NT2/D1 (cell line): ENCODE data around the gene RUNX1.

Experiments used
- DNase-seq: peaks from one replicate; pipeline ENCODE4 v3.0.0-alpha.2; 2011; ENCODE audit warnings: low read depth, low spot score
- H3K27me3 ChIP-seq: 2 replicates; pipeline ENCODE4 v1.6.0; 2011; ENCODE audit warnings: mild to moderate bottlenecking; ENCODE audit not compliant: insufficient read length, insufficient read depth
- H3K36me3 ChIP-seq: 2 replicates; pipeline ENCODE4 v1.6.1; 2011; ENCODE audit warnings: mild to moderate bottlenecking, low read length, mixed read lengths; ENCODE audit not compliant: insufficient read depth, insufficient read length
- H3K4me1 ChIP-seq: 2 replicates; pipeline ENCODE4 v1.5.1; 2011; ENCODE audit not compliant: insufficient read depth, insufficient read length
- H3K4me3 ChIP-seq: 2 replicates; pipeline ENCODE4 v1.5.1; 2011; ENCODE audit warnings: low read depth; ENCODE audit not compliant: insufficient read length
- H3K9ac ChIP-seq: 2 replicates; pipeline ENCODE4 v1.6.0; 2011; ENCODE audit warnings: low read depth; ENCODE audit not compliant: insufficient read length
- H3K9me3 ChIP-seq: 2 replicates; pipeline ENCODE4 v1.5.1; 2011; ENCODE audit warnings: mild to moderate bottlenecking, low read length; ENCODE audit not compliant: insufficient read depth
- SUZ12 ChIP-seq: IDR thresholded peaks from 2 replicates; pipeline ENCODE4 v1.6.1; 2011; ENCODE audit not compliant: insufficient read length, insufficient read depth; ENCODE audit errors: extremely low read depth
- YY1 ChIP-seq: IDR thresholded peaks from 2 replicates; pipeline ENCODE4 v1.6.1; 2011; ENCODE audit not compliant: insufficient read length, insufficient read depth
- ZNF274 ChIP-seq: IDR thresholded peaks from 2 replicates; pipeline ENCODE4 v1.6.1; 2011; ENCODE audit warnings: mild to moderate bottlenecking, low read depth, low read length

RUNX1 gene

GRCh38 chr21:35016071-35016470 lies 33.0 kb downstream of the RUNX1 start:
- Histone ChIP-seq H3K4me3 (no peak overlapping the region), H3K9me3 (no peaks in the 10 kb centered on the region), H3K4me1 (no peaks in the 10 kb centered on the region), H3K27me3 (no peaks in the 10 kb centered on the region), H3K9ac (no peak overlapping the region), H3K36me3 (no peaks in the 10 kb centered on the region)
- no peak for DNase-seq
- TF ChIP-seq SUZ12, result no peak
- TF ChIP-seq YY1, result no peak
- TF ChIP-seq ZNF274, result no peak

DNA sequence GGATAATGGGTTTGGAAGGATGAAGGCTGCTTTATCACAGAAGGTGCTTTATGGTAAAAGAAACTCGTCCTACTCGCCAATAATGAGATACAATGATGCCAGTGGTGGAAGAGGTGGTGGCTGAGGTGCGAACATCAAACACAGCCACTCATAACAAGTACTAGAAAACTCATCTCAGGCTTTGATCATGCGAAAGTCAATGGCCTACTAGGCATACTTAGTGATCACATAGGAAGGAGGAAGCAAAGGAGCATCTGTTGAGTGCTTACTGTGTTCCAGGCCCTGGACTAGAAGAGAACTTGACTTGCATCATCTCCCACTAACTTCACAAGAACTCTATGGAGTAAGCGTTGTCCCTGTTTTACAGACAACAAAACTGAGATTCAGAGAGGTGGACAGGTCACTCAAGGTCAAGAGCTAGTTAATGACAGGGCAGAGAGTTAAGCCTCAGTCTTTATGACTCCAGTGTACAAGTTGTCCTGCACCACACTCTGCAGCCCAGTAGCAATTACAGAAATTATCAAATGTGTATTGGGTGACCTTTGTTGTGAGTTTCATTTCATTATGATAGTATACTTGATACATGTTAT lies 33.6 kb downstream of the RUNX1 start:
- H3K4me1 ChIP-seq, result no peaks in the 10 kb centered on the region
- no peaks in the 10 kb centered on the region for H3K27me3 ChIP-seq
- no peak for DNase-seq
- no peak overlapping the region for H3K4me3 ChIP-seq
- H3K9me3 ChIP-seq, result no peaks in the 10 kb centered on the region
- H3K9ac ChIP-seq, result no peak overlapping the region
- TF ChIP-seq SUZ12 (no peak), ZNF274 (no peak), YY1 (no peak)
- H3K36me3 ChIP-seq, result no peaks in the 10 kb centered on the region

DNA sequence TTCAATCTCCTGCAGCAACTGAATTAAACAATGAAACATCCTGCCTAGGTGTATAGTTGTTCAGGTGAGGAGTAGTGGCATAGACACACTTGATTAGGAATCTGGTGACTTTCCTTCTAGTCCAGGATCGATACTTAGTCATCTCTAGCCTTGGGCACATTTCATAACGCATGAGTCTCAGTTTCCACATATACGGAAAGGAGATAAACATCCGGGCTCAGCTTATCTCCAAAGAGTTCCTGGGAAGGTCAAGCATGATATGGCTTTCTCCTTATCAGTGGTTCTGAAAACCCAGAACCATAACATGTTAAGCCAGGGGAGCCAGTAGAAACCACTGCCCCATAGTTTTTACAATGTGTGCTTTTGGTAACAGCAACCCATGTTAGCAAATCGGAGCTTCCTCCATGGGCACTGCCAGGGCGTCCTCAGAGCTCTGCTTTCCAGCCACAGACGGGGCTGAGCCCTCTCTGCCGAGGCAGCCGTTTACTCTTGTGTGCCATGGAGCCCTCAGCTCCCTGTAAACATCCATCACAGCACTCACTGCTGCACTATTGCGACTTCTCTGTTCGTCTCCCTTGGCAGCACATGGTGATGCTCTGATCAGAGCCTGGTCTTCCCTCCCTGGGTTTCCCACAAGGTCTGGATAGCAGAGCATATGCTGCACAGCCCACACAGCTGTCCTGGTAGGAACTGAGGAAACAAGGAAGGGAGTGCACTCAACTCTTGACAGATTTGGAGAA lies 34.6 kb downstream of the RUNX1 start:
- H3K4me1 ChIP-seq, result no peaks in the 10 kb centered on the region
- DNase-seq, result no peak
- no peak for TF ChIP-seq YY1
- no peak for TF ChIP-seq SUZ12
- TF ChIP-seq ZNF274, result no peak
- H3K36me3 ChIP-seq, result no peaks in the 10 kb centered on the region
- H3K9me3 ChIP-seq, result no peaks in the 10 kb centered on the region
- H3K4me3 ChIP-seq, result no peak overlapping the region
- H3K9ac ChIP-seq, result no peak overlapping the region
- no peaks in the 10 kb centered on the region for H3K27me3 ChIP-seq

GRCh38 chr21:35011681-35012080 lies 37.4 kb downstream of the RUNX1 start:
- Histone ChIP-seq H3K36me3 (no peaks in the 10 kb centered on the region), H3K9me3 (no peaks in the 10 kb centered on the region), H3K4me3 (no peak overlapping the region), H3K27me3 (no peaks in the 10 kb centered on the region), H3K9ac (no peak overlapping the region), H3K4me1 (no peaks in the 10 kb centered on the region)
- DNase-seq, result no peak
- no peak for TF ChIP-seq ZNF274
- TF ChIP-seq SUZ12, result no peak

DNA sequence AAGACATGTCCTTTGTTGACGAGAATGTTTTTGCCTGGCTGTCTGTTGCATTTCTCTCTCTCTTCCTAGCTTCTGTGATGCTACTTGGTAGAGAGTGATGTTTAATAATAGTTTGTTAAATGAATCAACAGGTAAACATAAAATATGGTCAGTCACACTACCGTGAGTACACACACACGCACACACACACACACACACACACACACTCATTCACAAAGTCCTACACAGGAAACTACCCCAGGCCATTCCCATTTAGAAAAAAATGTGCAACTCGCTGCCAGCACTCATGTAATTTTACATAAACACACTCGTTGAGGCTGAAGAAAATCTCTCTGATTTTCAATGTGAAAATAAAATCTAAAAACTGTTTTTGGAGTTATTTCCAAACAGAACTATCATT lies 38.7 kb downstream of the RUNX1 start:
- Histone ChIP-seq H3K9ac (no peak overlapping the region), H3K4me3 (no peak overlapping the region), H3K4me1 (no peaks in the 10 kb centered on the region), H3K9me3 (no peaks in the 10 kb centered on the region), H3K36me3 (no peaks in the 10 kb centered on the region), H3K27me3 (no peaks in the 10 kb centered on the region)
- TF ChIP-seq YY1, result no peak
- no peak for TF ChIP-seq ZNF274
- TF ChIP-seq SUZ12, result no peak
- DNase-seq, result no peak

DNA sequence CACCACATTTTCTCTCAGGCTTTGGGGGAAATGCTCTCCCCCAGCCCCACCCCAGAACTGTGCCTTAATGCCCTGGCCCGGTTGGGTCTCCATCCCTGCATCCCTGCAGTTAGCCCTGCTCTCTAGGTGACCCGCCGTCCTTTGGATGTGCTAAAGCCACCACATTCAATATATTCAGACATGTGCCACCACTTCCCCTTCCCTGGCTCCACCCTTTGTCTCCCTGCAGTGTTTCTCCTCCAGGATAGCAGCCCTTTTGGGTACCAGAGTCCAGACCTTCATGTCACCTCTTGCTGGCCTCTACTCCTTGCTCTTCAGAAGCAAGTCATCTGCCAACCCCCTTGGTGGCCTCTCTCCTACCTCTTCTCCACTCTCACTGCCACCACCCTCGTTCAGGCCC lies 41.8 kb downstream of the RUNX1 start:
- Histone ChIP-seq H3K4me1 (no peaks in the 10 kb centered on the region), H3K9ac (no peak overlapping the region), H3K4me3 (no peak overlapping the region), H3K27me3 (no peaks in the 10 kb centered on the region), H3K9me3 (no peaks in the 10 kb centered on the region), H3K36me3 (no peaks in the 10 kb centered on the region)
- no peak for DNase-seq
- TF ChIP-seq SUZ12, result no peak
- no peak for TF ChIP-seq ZNF274
- TF ChIP-seq YY1, result no peak

- no peak for DNase-seq
- Histone ChIP-seq H3K4me3 (no peak overlapping the region), H3K4me1 (no peaks in the 10 kb centered on the region)
These were observed 42.3 kb downstream of the RUNX1 start for GRCh38 chr21:35006771-35007170.

More at GRCh38 chr21:35006771-35007170, 42.3 kb downstream of the RUNX1 start:
- H3K36me3 ChIP-seq, result no peaks in the 10 kb centered on the region
- H3K27me3 ChIP-seq, result no peaks in the 10 kb centered on the region
- no peak overlapping the region for H3K9ac ChIP-seq
- TF ChIP-seq SUZ12 (no peak), ZNF274 (no peak), YY1 (no peak)
- H3K9me3 ChIP-seq, result no peaks in the 10 kb centered on the region
